K562 (cell line): Measurements from ENCODE around the gene PSMB8. TPM values are rescaled to one million over a fixed set of nuclear protein-coding genes. Genes with fewer than 3 reads are reported as not detected.

Source experiments
- ATAC-seq: fragments of 200-7000 bp; cut with Tn5 transposase; 3 replicates; pipeline ENCODE4 v1.9.1; 2020; ENCODE audit warnings: moderate library complexity
- BruUV-seq: library from RNA; stranded (reverse); fragments of 400-500 nt; replicated peaks from 2 replicates; lab custom pipeline; 2021; lab: Mats Ljungman, UMichigan
- CTCF ChIA-PET: fragments of 300-600 bp; formaldehyde crosslinking; extraction: SDS; loops from one replicate; lab custom pipeline; 2021; ENCODE audit warnings: low intra/inter-chr PET ratio; lab: Yijun Ruan, JAX
- POLR2A ChIA-PET: fragments of 300-600, 350-650 bp; sonication (Branson Sonifier 250); formaldehyde crosslinking; extraction: SDS; loops from one replicate; lab custom pipeline; 2021; ENCODE audit warnings: antibody characterized with exemption, inconsistent platforms; lab: Yijun Ruan, JAX
- DNase-seq, 4 experiments: peaks; one replicate each; pipeline versions ENCODE4 v3.0.0 to v3.0.0-alpha.2; 2011 to 2018; ENCODE audit warnings: low spot score in 3 of 4, mixed read lengths in 3 of 4; ENCODE audit errors: extremely low read depth in 1 of 4
- FAIRE-seq: peaks from 2 replicates; lab custom pipeline; 2011; peaks lifted over from hg19 to GRCh38; lab: Jason Lieb, UNC
- H2AFZ ChIP-seq: 2 replicates; pipeline ENCODE4 v1.6.0; 2011; ENCODE audit warnings: low read depth, low read length, control low read depth, inconsistent platforms
- H3K27ac ChIP-seq: fragments of 200-600 bp; 3 replicates; pipeline ENCODE4 v1.8.0; 2011; ENCODE audit warnings: low read depth, mild to moderate bottlenecking, control low read depth, inconsistent platforms, low read length, moderate library complexity, mixed read lengths; ENCODE audit errors: extremely low read depth
- H3K27me3 ChIP-seq, 2 experiments: fragments of 300-600 bp in 1 of 2; 2 replicates in 1 of 2; 3 replicates in 1 of 2; pipeline versions ENCODE4 v1.6.0 to v1.8.0; 2011; ENCODE audit warnings: inconsistent platforms in 2 of 2, low read length in 2 of 2, mild to moderate bottlenecking in 1 of 2, mixed read lengths in 1 of 2, moderate library complexity in 1 of 2; ENCODE audit not compliant: control insufficient read depth in 2 of 2, insufficient read depth in 2 of 2
- H3K36me3 ChIP-seq: fragments of 300-600 bp; 3 replicates; pipeline ENCODE4 v1.8.0; 2011; ENCODE audit warnings: mild to moderate bottlenecking, low read length, inconsistent platforms; ENCODE audit not compliant: control insufficient read depth, insufficient read depth
- H3K4me1 ChIP-seq, 2 experiments: fragments of 200-600 bp in 1 of 2; replicated peaks in 1 of 2; 2 replicates in 1 of 2; 3 replicates in 1 of 2; pipeline versions ENCODE4 v1.5.1 to v1.8.0; 2011; ENCODE audit warnings: inconsistent platforms in 2 of 2, low read length in 2 of 2, mild to moderate bottlenecking in 1 of 2, mixed read lengths in 1 of 2, moderate library complexity in 1 of 2; ENCODE audit not compliant: control insufficient read depth in 2 of 2, insufficient read depth in 2 of 2
- H3K4me2 ChIP-seq: 2 replicates; pipeline ENCODE4 v1.6.1; 2011; ENCODE audit warnings: low read length, control low read depth, inconsistent platforms, mixed read lengths; ENCODE audit not compliant: insufficient read depth
- H3K4me3 ChIP-seq: fragments of 200-600 bp; sonication (generic), shearing (Covaris generic); 2 replicates; pipeline ENCODE4 v1.5.1; 2016; ENCODE audit warnings: control low read depth, inconsistent platforms
- H3K79me2 ChIP-seq: fragments of 200-600 bp; 3 replicates; pipeline ENCODE4 v1.8.0; 2011; ENCODE audit warnings: low read length, inconsistent platforms; ENCODE audit not compliant: control insufficient read depth, insufficient read depth
- H3K9ac ChIP-seq, 2 experiments: 2 replicates each; pipeline versions ENCODE4 v1.6.0 to v1.6.1; 2011; ENCODE audit warnings: low read depth in 2 of 2, low read length in 2 of 2, control low read depth in 1 of 2, inconsistent platforms in 1 of 2, mild to moderate bottlenecking in 1 of 2, mixed read lengths in 1 of 2; ENCODE audit not compliant: insufficient read depth in 1 of 2
- H3K9me1 ChIP-seq: one replicate; pipeline ENCODE4 v1.6.0; 2011; ENCODE audit warnings: inconsistent platforms, mild to moderate bottlenecking, low read length, moderate library complexity; ENCODE audit not compliant: control insufficient read depth, insufficient read depth
- H3K9me3 ChIP-seq: replicated peaks from 2 replicates; pipeline ENCODE4 v1.5.1; 2011; ENCODE audit warnings: low read depth, low read length, inconsistent platforms; ENCODE audit not compliant: control insufficient read depth, insufficient read depth
- H4K20me1 ChIP-seq: replicated peaks from 2 replicates; pipeline ENCODE4 v1.6.1; 2011; ENCODE audit warnings: low read length, inconsistent platforms, mixed read lengths; ENCODE audit not compliant: control insufficient read depth, insufficient read depth
- NR2C2 ChIP-seq, 2 experiments: fragments of 200-800 bp in 1 of 2; sonication (Bioruptor generic) in 1 of 2; sonication (generic) in 1 of 2; formaldehyde crosslinking in 1 of 2; IDR thresholded peaks; 2 replicates each; pipeline versions ENCODE4 v1.6.1 to v1.8.0; 2016 to 2022; ENCODE audit warnings: mild to moderate bottlenecking in 1 of 2, missing compliant biosample characterization in 1 of 2, missing genetic modification characterization in 1 of 2, missing genetic modification reagents in 1 of 2
- PURB ChIP-seq: sonication (generic); formaldehyde crosslinking; IDR thresholded peaks from 2 replicates; pipeline ENCODE4 v1.9.0; 2021; ENCODE audit warnings: low read depth, mild to moderate bottlenecking, missing genetic modification reagents
- SPI1 ChIP-seq: IDR thresholded peaks from 2 replicates; pipeline ENCODE4 v1.6.1; 2011; ENCODE audit warnings: low read depth, low read length, control low read depth, borderline replicate concordance
- WGBS: fragments of 100-300 bp; shearing (Covaris generic); methylation state at CpG from one replicate; pipeline ENCODE4 v1.1.6; 2016; ENCODE audit warnings: low coverage, mixed read lengths; ENCODE audit not compliant: insufficient coverage; ENCODE audit errors: missing lambda C conversion rate; 5-methylcytosine and 5-hydroxymethylcytosine counted together
- in situ Hi-C: fragments of 300-500 bp; cut with MboI; formaldehyde crosslinking; loops from 4 replicates; pipeline ENCODE4 v1.15.0; 2018; ENCODE audit warnings: inconsistent platforms, mixed read lengths
- intact Hi-C: fragments of 100-400 bp; cut with micrococcal nuclease; formaldehyde crosslinking; loops from 2 replicates; pipeline ENCODE4 v1.14.2; 2022
- polyA plus RNA-seq, 8 experiments: library from polyadenylated mRNA; depleted of rRNA in 4 of 8; stranded (reverse) in 5 of 8; unstranded in 3 of 8; fragments of >200 nt; fragmentation: Nextera tagmentation in 2 of 8; fragmentation: Illumina TruSeq in 1 of 8; extraction: Ambion mirVana in 2 of 8; extraction: Trizol in 1 of 8; gene quantifications; 2 replicates each; pipeline versions ENCODE4 v1.2.1 to v1.2.3, GENCODE V29; 2011 to 2014; ENCODE audit warnings: inconsistent platforms in 1 of 8, missing spikeins in 1 of 8
- total RNA-seq, 7 experiments: library from RNA; depleted of rRNA in 6 of 7; stranded (reverse); fragments of >200 nt in 6 of 7; fragmentation: Illumina TruSeq in 2 of 7; extraction: Trizol in 2 of 7; gene quantifications; 2 replicates each; pipeline versions ENCODE4 v1.2.1 to v1.2.3, GENCODE V29; 2011 to 2021; ENCODE audit warnings: low replicate concordance in 1 of 7
- TF ChIP-seq, protein P1 (sequence below): fragments of 250-450 bp; sonication (Bioruptor Pico); IDR thresholded peaks from 2 replicates; pipeline ENCODE4 v1.8.0; 2022; ENCODE audit warnings: inconsistent platforms
- TF ChIP-seq, protein P2 (sequence below): sonication (generic); formaldehyde crosslinking; IDR thresholded peaks from 2 replicates; pipeline ENCODE4 v1.8.0; 2022; ENCODE audit warnings: mild to moderate bottlenecking, missing genetic modification reagents
- TF ChIP-seq, protein P3 (sequence below): sonication (generic); formaldehyde crosslinking; IDR thresholded peaks from 2 replicates; pipeline ENCODE4 v1.8.0; 2022; ENCODE audit warnings: mild to moderate bottlenecking, low read depth, missing genetic modification reagents
- TF ChIP-seq, protein P4 (sequence below): fragments of 450-650 bp; IDR thresholded peaks from 2 replicates; pipeline ENCODE4 v1.6.1; 2017; ENCODE audit warnings: mild to moderate bottlenecking, moderate library complexity

The PSMB8 gene
- total and polyA plus RNA-seq, 9 of the 15 experiments (the other 6 are each of a cell fraction or from before 2014, with no cell fraction given) = 0.71 to 4.0 (median 2.4) TPM

DNA sequence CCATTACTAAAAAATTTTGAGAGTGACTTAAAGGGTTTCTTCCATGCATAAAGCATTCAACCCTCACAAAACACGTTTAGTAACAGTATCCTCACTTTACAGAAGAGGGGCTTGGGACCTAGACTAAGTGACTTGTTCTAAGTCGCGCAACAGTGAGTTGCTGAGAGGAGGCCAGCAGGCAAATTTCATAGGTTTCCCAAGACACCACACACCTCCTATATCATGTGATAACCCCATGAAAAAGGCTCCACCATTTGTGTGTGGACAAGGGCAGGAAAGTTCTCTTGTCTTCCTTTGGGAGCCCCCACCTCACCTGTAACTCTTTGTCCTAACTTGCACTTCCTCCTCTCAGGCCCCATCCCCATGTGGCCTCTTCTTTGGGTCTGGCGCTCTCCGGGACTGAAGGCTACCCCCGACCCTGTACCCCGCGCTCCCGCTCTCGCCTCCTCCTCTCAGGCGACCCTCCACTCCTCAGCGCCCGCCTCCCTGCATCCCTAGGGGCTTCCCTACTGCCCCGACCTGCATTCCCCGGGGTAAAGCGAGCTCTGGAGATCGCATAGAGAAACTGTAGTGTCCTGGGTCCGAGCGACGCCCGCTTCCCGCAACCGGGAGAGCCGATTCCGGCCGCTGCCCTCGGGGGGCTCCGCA is 392 bp downstream of the PSMB8 start:
- FAIRE-seq (no peak), ATAC-seq (no peak)
- intact Hi-C loops (no loop called here), in situ Hi-C loops (no loop called here)
- Histone ChIP-seq H3K27ac (no peak overlapping the region), H3K9me3 (no peaks in the 10 kb centered on the region), H3K4me1 (peaks cover 0 to 16% of the 10 kb centered on the region in 2 experiments; a peak in 3 of 5 replicates), H3K9me1 (no peaks in the 10 kb centered on the region), H3K9ac (no peak overlapping the region), H4K20me1 (no peaks in the 10 kb centered on the region), H3K79me2 (no peaks in the 10 kb centered on the region), H2AFZ (peak overlapping the region; percentile 82), H3K36me3 (no peaks in the 10 kb centered on the region)
- POLR2A ChIA-PET = interaction anchor here (2.9 kb wide), 1 partner anchor 128 kb away, joined by 13 read pairs; no protein-coding TSS in a partner anchor
- BruUV-seq = no TSS peak
- WGBS = 61% methylated on average over 20 of the region's 28 CpGs
- TF ChIP-seq, protein P1, sequence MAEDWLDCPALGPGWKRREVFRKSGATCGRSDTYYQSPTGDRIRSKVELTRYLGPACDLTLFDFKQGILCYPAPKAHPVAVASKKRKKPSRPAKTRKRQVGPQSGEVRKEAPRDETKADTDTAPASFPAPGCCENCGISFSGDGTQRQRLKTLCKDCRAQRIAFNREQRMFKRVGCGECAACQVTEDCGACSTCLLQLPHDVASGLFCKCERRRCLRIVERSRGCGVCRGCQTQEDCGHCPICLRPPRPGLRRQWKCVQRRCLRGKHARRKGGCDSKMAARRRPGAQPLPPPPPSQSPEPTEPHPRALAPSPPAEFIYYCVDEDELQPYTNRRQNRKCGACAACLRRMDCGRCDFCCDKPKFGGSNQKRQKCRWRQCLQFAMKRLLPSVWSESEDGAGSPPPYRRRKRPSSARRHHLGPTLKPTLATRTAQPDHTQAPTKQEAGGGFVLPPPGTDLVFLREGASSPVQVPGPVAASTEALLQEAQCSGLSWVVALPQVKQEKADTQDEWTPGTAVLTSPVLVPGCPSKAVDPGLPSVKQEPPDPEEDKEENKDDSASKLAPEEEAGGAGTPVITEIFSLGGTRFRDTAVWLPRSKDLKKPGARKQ (CRISPR knock-in tag) = peak; percentile 75; the same call in 1 of the 2 replicates
- TF ChIP-seq, protein P2, sequence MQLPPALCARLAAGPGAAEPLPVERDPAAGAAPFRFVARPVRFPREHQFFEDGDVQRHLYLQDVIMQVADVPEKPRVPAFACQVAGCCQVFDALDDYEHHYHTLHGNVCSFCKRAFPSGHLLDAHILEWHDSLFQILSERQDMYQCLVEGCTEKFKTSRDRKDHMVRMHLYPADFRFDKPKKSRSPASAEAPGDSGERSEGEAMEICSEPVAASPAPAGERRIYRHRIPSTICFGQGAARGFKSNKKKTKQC = no peak
- peak; percentile 34; the same call in 1 of the 2 replicates for TF ChIP-seq SPI1
- no peak for TF ChIP-seq NR2C2 (CRISPR knock-in tag; IDR thresholded peaks at IDR 0.05)
- TF ChIP-seq NR2C2 (tag; IDR thresholded peaks at IDR 0.05) = no peak
- TF ChIP-seq, protein P3, sequence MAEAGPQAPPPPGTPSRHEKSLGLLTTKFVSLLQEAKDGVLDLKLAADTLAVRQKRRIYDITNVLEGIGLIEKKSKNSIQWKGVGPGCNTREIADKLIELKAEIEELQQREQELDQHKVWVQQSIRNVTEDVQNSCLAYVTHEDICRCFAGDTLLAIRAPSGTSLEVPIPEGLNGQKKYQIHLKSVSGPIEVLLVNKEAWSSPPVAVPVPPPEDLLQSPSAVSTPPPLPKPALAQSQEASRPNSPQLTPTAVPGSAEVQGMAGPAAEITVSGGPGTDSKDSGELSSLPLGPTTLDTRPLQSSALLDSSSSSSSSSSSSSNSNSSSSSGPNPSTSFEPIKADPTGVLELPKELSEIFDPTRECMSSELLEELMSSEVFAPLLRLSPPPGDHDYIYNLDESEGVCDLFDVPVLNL (CRISPR knock-in tag) = no peak
- TF ChIP-seq, protein P4, sequence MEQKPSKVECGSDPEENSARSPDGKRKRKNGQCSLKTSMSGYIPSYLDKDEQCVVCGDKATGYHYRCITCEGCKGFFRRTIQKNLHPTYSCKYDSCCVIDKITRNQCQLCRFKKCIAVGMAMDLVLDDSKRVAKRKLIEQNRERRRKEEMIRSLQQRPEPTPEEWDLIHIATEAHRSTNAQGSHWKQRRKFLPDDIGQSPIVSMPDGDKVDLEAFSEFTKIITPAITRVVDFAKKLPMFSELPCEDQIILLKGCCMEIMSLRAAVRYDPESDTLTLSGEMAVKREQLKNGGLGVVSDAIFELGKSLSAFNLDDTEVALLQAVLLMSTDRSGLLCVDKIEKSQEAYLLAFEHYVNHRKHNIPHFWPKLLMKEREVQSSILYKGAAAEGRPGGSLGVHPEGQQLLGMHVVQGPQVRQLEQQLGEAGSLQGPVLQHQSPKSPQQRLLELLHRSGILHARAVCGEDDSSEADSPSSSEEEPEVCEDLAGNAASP = no peak
- no peak for TF ChIP-seq PURB (CRISPR knock-in tag)
- TF ChIP-seq, all 486 proteins: peak for 2
- Histone ChIP-seq H3K27me3 (peaks cover 4 to 27% of the 10 kb centered on the region in 2 experiments; a peak in 2 of 5 replicates), H3K4me3 (peak overlapping the region; percentile 17), H3K4me2 (peak overlapping the region; percentile 73)
- no peak for DNase-seq
- CTCF ChIA-PET = interaction anchor here (0.7 to 1.5 kb wide), 2 partner anchors 25 to 126 kb away, joined by 3 to 4 read pairs; no protein-coding TSS in a partner anchor
